ENCODE data around the gene IL13. TPM values are rescaled to one million over a fixed set of nuclear protein-coding genes. Genes with fewer than 3 reads are reported as not detected.

IL13 gene
- total RNA-seq, 1 experiment from 2014 or later, result not detected

GRCh38 chr5:132708645-132709044 lies 50.7 kb downstream of the IL13 start:
- no peak overlapping the region for H3K4me3 ChIP-seq (ENCODE audit: low read depth, low read length)
- ChIA-PET POLR2A (no interaction called here), CTCF (no interaction called here)
- BruUV-seq (replicated peaks), result no TSS peak
- H3K9me3 ChIP-seq, result no peaks in the 10 kb centered on the region
- H3K36me3 Mint-ChIP-seq (ENCODE audit: insufficient read depth, unreplicated experiment), result peaks cover 6% of the 10 kb centered on the region
- intact Hi-C loops (cut with micrococcal nuclease; ENCODE audit: unreplicated experiment), result no loop called here
- H3K4me1 ChIP-seq, result no peaks in the 10 kb centered on the region
- no peaks in the 10 kb centered on the region for H3K9me3 Mint-ChIP-seq (ENCODE audit: unreplicated experiment)
- H3K27me3 ChIP-seq (replicated peaks; ENCODE audit: control insufficient read depth, insufficient read depth, low read length), result no peaks in the 10 kb centered on the region
- no peaks in the 10 kb centered on the region for H3K27me3 Mint-ChIP-seq (ENCODE audit: insufficient read depth, unreplicated experiment)
- H3K4me1 Mint-ChIP-seq (ENCODE audit: low read depth, unreplicated experiment), result no peaks in the 10 kb centered on the region
- no peaks in the 10 kb centered on the region for H3K36me3 ChIP-seq (ENCODE audit: control insufficient read depth, insufficient read depth, low read length)
- no peak overlapping the region for H3K27ac Mint-ChIP-seq (ENCODE audit: unreplicated experiment)
- DNase-seq, result no peak
- TF ChIP-seq CTCF (IDR thresholded peaks at IDR 0.05; ENCODE audit: insufficient read depth in 1 of 2, low read depth in 1 of 2, low read length in 1 of 2, severe bottlenecking in 1 of 2, unreplicated experiment in 1 of 2), result no peak
- no peak overlapping the region for H3K4me3 Mint-ChIP-seq (ENCODE audit: unreplicated experiment)

Other genes with a start within 250 kb of the IL13 start
- 16.0 and 16.8 TPM in 2 replicates for gene IRF1, start 167.4 kb upstream of the IL13 start, total RNA-seq (2022)
- gene IL5, start 114.7 kb upstream of the IL13 start, total RNA-seq (2022), result not detected in 2 replicates
- gene RAD50, start 101.2 kb upstream of the IL13 start, total RNA-seq (2022), result 53.2 and 58.2 TPM in 2 replicates
- not detected in 2 replicates for gene IL4, start 15.8 kb downstream of the IL13 start, total RNA-seq (2022)
- gene KIF3A, start 79.4 kb downstream of the IL13 start, total RNA-seq (2022), result 12.7 and 15.3 TPM in 2 replicates
- gene CCNI2, start 89.3 kb downstream of the IL13 start, total RNA-seq (2022), result 0.18 TPM in 1 of 2 replicates, not detected in the other
- 54.0 and 60.7 TPM in 2 replicates for gene SEPTIN8, start 119.1 kb downstream of the IL13 start, total RNA-seq (2022)
- gene SOWAHA, start 155.1 kb downstream of the IL13 start, total RNA-seq (2022), result 3.7 and 4.1 TPM in 2 replicates
- 15.9 and 17.4 TPM in 2 replicates for gene SHROOM1, start 172.5 kb downstream of the IL13 start, total RNA-seq (2022)
- gene GDF9, start 208.3 kb downstream of the IL13 start, total RNA-seq (2022), result 0.59 and 0.81 TPM in 2 replicates
- gene UQCRQ, start 208.5 kb downstream of the IL13 start, total RNA-seq (2022), result 356 and 449 TPM in 2 replicates
- 1.1 and 4.1 TPM in 2 replicates for gene LEAP2, start 215.5 kb downstream of the IL13 start, total RNA-seq (2022)

All from Caco-2 (cell line).